Muscle of back (tissue), 11 donors: Measurements from ENCODE around the gene IGFBP4. TPM values are rescaled to one million over a fixed set of nuclear protein-coding genes. Genes with fewer than 3 reads are reported as not detected.

ENCODE experiments used
- DNase-seq, 3 donors: peaks; one replicate each; pipeline versions ENCODE4 v3.0.0 to v3.0.0-alpha.2; 2013
- polyA plus RNA-seq, 10 donors: library from polyadenylated mRNA; unstranded; fragments of 120-200 nt; gene quantifications; one replicate each; pipeline ENCODE4 v1.2.1, GENCODE V29; 2013; ENCODE audit not compliant: insufficient read length in 10 of 10

Gene IGFBP4
- polyA plus RNA-seq, 10 donors = 191 to 347 (median 255) TPM

DNA sequence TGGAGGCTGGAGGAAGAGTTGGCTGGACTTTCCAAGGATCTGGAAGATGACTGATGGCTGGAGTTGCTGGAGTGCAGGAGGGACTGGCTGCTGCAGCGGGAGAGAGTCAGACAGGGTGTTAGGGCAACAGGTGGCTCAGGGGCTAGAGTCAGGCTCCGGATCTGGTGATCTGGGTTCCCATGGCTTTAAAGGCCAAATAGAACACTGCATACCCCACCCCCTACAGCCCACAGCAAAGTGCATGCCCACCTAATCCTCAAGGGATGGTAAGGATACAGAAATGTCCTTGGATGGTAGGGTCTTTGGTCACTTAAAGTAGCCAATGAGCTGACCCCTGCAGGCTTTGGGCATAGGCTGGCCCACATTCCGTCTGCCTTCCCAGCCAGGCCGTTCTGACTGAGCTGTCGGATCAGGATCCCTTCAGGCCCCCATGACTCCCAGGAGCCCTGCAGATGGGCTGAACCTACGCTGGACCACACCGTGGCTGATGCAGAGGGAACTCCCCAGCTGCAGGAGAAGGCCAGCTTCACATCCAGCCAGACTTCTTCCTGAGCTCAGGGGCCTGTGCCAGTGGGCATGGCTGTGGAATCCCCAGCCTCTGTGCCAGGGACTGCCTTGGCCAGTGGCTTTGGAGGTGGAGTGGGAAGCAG lies 44.2 kb downstream of the IGFBP4 start:
- DNase-seq = no peak

DNA sequence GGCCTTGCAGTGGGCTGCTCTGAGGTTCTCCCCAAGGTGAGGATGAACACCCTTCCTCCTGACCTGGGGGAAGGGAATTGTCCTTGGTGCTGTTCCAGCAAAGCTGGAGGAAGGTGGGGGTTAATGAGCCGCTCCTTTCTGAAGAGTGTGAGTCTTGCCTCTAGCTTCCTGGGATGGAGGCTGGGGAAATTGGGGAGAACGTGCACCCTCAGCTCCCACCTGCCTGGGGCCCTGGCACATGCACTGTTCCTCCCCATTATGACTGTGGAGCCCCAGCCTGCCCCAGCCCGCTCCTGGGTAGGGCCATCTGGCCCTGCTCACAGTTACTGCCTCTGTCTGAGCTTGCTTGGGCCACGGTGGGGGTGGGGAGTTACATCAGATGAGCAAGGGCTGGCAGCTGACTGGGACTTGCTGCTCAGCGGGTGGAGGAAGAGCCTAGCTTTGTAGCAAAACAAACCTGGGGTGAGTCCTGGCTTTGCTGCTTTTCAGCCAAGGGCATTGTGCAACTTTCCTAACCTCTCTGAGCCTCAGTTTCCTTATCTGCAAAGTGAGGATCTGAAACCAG lies 47.1 kb downstream of the IGFBP4 start:
- DNase-seq = peak in 2 of 3 donors; percentile 48 to 51

DNA sequence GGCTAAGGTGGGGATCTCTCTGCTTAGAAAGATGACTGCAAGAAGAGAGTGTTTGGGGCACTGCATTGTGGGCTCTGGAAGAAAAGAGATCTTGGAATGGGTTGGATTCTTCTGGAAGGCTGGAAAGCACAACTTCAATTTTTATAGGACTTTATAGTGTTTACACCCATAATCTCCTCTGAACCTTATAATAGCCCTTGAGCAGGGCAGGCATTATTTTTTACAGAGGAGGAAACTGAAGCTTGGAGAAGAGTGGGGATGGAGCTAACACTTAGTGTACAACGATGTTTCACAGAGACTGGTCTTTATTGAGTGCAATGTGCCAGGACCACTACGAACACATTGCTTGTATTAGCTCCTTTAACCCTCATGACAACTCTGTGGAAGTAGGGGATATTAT lies 47.7 kb downstream of the IGFBP4 start:
- no peak for DNase-seq

DNA sequence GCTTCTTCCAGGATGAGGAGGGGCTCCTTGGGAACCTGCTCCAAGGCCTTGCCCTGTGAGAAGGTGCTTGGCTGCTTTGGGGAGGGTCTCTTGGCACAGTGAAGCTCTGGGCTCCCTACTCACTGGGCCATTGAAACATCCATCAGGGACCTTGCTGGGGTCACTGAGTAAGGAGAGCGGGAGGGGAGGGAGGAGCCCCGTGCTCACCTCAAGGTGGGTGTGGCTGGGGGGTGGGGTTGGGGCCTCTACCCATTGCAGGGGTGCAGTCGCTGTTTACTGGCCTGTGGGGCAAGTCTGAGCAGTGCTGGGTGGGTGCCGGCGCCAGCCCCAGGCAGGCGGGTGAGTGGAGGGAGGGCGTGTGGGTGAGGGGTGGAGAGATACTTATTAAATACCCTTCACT lies 48.2 kb downstream of the IGFBP4 start:
- no peak for DNase-seq

DNA sequence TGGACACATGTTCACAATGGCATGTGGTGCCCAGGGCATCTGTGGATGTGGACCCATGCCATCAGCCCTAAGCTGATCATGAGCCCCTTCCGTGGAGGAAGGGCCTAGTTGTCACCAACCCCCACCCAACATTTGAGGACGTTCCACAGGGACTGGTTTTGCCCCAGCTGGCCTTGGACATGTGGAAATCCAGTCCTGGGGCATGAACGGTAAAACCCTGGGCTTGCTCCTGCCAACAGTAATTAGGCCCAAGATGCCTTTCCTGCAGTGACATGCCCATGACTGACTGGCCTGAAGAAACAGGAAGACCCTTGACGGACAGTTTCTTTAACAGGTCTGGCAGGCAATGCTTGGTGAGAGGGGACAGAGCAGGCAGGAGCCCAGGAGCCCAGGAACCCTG lies 50.4 kb downstream of the IGFBP4 start:
- no peak for DNase-seq

DNA sequence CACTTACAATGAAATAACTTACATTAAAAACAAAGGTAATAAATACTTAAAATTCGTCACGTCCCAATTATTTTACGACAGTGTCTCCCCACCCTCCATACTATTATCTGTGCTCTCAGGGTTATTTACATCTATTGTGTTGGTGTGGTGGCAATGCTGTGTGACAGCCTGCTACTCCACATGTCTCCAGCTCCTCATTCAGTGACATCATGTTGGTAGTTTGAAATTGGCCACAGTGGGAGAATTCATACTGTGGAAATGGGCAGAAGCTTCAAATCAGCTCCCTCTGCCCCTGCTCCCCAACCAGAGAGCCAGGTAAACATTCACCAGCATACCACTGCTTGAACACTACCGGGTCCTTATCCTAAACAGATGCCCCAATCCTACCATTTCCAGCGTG lies 51.9 kb downstream of the IGFBP4 start:
- no peak for DNase-seq

DNA sequence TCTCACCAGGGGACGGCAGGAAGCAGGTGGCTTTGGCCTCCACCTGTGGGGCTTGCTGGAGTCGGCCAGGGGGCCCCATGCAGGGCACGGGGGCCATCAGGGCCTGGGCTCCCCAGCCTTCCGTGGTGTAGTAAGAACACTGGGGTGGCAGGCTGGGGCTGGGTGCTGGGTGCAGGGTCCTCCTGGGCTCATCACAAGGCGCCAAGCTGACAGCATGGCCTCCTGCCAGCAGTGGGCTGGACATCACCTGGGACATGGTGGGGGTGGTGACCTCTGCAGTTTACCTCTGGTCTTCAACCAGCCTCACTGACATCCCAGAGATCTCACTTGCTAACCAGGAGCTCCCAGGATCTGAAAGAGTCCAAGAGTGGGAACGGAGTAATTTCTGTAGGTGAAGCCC lies 52.9 kb downstream of the IGFBP4 start:
- no peak for DNase-seq

DNA sequence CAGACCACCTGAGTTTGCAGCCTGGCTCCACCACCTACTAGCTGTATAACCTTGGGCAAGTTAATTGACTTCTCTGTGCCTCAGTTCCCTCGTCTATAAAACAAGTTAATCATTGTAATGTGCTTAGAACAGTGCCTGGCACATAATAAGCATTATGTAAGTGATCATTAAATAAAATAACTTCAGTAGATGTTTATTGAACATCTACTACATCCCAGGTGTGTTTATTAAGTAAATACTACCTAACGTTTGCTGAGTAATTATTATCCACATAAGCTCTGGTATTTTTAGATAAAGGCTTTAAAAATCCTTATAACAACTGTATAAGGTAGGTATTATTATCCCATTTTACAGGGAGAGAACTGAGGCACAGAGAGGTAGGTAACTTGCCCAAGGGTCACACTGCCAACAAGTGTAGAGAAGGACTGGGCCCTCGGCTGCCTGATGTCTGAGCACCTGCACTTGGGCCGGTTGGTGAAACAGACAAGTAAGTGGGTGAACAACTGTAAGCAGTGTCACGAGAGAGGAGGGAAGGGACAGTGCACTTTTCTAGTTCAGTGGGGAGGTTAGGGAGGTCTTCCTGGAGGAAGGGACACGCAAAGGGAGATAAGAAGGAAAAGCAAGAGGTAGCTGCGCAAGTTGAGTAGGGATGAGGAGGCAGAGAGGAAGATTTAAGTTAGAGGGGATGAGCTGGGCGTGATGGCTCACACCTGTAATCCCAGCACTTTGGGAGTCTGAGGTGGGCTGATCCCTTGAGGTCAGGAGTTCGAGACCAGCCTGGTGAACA lies 53.6 kb downstream of the IGFBP4 start:
- DNase-seq = no peak

DNA sequence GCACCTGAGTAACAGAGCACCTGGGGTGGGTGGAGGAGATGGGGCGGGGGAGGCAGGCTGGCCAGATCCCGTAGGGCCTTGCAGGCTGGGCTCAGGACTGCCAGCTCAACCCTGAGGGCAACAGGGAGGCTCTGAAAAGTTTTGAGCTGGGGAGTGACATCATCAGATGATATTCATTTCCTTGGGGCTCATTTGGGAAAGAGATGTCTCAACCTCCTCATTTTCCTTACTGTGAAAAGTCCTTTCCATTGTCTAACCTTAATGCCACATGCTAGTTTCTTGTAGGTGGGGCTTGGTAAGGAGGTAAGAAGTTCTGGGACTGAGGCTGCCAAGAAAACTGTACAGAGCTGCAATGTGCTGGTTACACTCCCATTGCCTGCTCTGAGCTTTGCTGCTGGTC lies 54.4 kb downstream of the IGFBP4 start:
- DNase-seq = no peak

DNA sequence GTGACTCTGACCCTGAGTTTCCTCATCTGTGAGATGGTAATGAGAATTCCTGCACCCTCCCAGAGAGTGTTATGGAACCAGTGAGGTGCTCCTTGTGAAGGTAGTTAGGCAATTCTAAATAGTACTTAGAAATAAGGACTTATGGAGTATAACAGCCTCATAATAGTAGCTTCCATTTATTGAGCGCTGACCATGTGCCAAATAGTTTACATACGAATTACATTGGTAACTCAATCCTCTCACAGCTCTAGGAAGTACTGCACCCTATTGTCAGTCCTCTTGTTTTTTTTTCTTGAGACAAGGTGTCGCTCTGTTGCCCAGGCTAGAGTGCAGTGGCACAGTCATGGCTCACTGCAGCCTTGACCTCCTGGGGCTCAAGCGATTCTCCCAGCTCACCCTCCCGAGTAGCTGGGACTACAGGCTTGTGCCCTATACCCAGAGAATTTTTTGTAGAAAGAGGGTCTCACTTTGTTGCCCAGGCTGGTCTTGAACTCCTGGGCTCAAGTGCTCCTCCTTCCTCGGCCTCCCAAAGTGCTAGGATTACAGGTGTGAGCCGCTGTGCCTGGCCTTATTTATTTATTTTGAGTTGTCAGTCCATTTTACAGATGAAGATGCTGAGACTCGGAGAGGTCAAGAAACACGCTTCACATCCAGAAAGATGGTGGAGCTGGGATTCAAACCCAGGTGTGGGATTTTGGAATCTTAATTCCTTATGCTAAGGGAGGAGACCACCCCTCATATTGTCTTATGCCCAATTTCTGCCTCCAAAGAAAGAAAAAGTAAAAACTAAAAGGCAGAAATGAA lies 55.2 kb downstream of the IGFBP4 start:
- no peak for DNase-seq

DNA sequence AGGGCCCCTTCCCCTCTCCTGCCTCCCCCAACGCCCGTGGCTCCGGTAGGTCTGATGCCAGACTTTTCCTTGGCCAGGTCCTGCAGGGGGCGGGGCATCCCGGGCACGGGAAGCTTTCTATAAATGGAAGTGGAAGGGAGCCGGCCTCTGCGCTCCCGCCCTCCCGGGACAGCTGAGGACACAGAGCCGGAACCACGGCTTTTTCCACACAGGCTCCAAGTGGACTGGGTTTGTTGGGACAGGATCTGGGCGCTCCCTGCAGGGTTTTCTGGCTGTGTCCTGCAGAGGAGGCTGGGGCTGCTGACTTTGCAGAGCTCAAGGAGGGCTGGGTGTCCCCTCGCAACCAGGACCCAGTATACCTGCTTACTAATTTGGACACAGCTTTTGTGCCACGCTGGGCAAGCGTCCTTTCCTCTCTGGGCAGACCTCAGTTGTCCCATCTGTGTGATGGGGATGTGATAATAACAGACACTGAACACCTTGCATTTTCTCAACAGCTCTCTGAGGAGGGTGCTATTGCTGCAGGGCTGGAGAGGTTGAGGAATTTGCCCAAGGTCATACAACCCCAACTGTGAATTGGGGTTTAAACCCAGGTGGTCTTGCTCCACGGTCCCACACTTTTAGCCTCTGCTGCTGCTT lies 56.4 kb downstream of the IGFBP4 start:
- DNase-seq = peak; percentile 62 to 80 (median 65)

DNA sequence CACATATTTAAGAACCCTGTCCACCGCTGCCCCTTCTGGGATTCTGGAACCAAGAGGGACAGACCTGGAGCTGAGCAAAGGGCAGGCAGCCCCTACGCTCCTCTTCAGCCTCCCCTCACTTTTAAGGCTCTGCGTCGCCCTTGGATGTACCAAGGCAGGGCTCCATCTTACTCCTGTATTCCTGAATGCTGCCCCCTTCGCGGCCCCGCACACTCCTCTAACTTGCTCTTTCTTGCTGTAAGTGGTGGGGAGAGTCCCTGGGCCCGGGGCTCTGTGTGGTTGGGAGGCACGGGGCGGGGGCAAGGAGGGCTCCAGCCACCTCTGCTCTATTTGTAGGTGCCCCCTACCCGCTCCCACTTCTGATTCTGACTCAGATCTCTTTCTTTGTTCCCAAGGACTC lies 56.9 kb downstream of the IGFBP4 start:
- no peak for DNase-seq

DNA sequence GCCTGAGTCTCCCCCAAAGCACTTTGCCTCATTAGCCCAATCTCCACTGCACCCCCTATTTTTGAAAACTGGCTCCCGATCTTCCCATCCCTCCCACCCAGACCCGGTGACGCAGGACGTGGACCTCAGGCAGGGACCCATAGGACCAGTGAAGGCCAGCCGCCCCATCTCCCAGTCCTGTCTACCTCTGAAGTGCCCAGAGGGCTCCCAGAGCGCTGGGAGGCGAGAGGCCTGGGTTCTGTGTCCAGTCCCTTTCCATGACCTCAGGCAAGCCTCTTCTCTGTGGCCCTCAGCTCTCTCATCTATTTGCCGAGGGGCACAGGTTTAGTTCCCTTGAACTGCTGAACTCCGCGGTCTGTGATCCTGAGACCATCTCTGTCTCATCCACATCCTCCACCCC lies 57.5 kb downstream of the IGFBP4 start:
- no peak for DNase-seq

DNA sequence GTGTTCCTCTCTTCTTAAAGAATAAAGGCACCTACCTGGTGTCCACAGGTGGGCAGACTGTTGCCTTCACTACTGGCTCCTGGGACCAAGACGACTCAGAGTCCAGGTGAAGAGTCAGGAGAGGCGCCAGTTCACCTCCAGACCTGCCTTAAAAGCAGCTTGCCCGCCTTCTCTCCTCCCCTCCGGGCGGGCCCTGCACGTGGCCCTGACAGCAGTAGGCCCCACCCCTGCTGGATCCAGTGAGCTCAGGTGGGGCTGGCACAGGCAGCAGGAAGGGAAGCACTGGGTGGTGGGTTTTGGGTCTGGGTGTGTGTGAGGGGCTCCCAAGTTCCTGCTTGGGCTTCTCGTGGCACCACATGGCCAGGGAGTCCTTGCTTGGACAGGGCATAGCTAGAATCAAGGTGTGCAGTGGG lies 58.3 kb downstream of the IGFBP4 start, which contains the start of gene TNS4:
TSS of gene TNS4 (minus strand) at position 125 of the 413 bp plus-strand sequence. CDS start 5,198 bp downstream, outside the sequence.
- DNase-seq = no peak

DNA sequence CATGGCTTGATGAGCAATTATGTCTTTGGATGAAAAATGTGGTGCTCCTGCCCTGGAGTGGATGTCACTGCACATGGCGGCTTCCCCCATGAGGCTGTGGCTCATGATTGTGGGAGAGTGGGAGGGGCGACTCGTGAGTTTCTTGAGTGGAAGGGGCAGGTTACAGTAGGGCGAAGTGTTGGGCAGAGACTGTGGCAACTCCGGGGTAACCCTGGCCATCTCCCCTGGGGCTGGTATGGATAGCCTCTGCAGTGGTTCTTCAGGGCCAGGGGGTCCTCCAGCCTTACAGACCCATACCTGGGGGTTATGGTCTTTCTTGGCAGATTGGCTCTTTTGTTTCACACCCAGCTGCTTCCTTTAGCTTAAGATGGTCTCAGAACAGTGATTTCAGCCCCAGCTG lies 59.5 kb downstream of the IGFBP4 start:
- DNase-seq = no peak

DNA sequence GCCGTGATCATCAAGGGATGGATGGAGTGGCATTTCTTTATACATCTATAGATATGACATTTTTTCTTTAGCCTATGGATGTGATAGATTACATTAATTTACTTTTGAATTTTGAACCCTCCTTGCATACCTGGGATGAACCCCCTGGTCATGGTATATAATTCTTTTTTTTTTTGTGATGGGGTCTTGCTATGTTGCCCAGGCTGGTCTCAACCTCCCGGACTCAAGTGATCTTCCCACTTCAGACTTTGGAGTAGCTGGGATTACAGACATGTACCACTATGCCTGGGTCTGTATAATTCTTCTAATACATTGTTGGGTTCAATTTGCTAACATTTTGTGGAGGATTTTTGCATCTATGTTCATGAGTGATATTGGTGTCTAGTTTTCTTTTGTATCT lies 59.9 kb downstream of the IGFBP4 start:
- DNase-seq = no peak

DNA sequence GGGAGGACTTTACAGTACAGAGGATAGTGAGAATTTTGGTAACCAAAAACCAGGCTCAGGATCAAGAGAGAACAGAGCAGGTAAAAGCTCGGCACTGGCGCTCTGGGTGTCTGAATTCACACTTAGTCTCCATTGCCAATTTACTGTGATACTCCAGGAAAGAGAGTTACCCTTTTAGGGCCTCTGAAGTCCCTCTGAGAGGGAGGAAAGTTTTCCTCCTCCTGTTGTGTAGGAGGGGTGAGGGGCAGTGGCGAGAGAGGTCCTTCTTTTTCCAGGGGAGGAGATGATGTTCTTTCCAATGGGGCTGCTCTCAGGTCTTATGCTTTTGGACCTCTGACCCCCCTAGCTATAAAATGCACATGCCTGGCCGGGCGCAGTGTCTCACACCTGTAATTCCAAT lies 63.5 kb downstream of the IGFBP4 start:
- DNase-seq = peak in 1 of 3 donors; percentile 47
